HCT116 (cell line): Measurements from ENCODE around the gene SLAMF6. TPM values are rescaled to one million over a fixed set of nuclear protein-coding genes. Genes with fewer than 3 reads are reported as not detected.

ENCODE experiments used
- ATAC-seq: fragments of 200-7000 bp; cut with Tn5 transposase; 2 replicates; pipeline ENCODE4 v1.9.1; 2020; ENCODE audit warnings: mild to moderate bottlenecking, moderate library complexity
- BruUV-seq: library from RNA; stranded (reverse); fragments of 400-500 nt; replicated peaks from 2 replicates; lab custom pipeline; 2021; lab: Mats Ljungman, UMichigan
- CTCF ChIA-PET: fragments of 300-600 bp; sonication (Branson Sonifier 250); formaldehyde crosslinking; loops from one replicate; lab custom pipeline; 2021; ENCODE audit warnings: antibody characterized with exemption; lab: Charles Lee
- POLR2A ChIA-PET: fragments of 300-600, 350-600 bp; sonication (Branson Sonifier 250); formaldehyde crosslinking; loops from one replicate; lab custom pipeline; 2021; ENCODE audit warnings: antibody characterized with exemption; lab: Charles Lee
- RAD21 ChIA-PET, 2 experiments: fragments of 300-600 bp; sonication (Branson Sonifier 250); formaldehyde crosslinking; loops; one replicate each; lab custom pipeline; 2023; ENCODE audit warnings: low total read pairs in 2 of 2; ENCODE audit not compliant: uncharacterized antibody in 2 of 2, unreplicated experiment in 2 of 2, low non-redundant PET in 1 of 2; lab: Charles Lee
- DNase-seq: peaks from one replicate; pipeline ENCODE4 v3.0.0-alpha.2; 2010; ENCODE audit warnings: low read depth, low spot score
- H2AFZ ChIP-seq: fragments of 200-600 bp; shearing (Covaris generic), sonication (generic); 2 replicates; pipeline ENCODE4 v1.6.1; 2017; ENCODE audit warnings: low read depth, mixed run types, mixed read lengths, antibody characterized with exemption, low read length; ENCODE audit not compliant: poor library complexity, severe bottlenecking
- H3K27ac ChIP-seq: 2 replicates; pipeline ENCODE4 v1.5.1; 2012; ENCODE audit warnings: low read depth, low read length
- H3K27me3 ChIP-seq: fragments of 200-600 bp; sonication (generic); 2 replicates; pipeline ENCODE4 v1.6.1; 2016; ENCODE audit warnings: mixed run types, low read length, mixed read lengths; ENCODE audit not compliant: insufficient read depth
- H3K36me3 ChIP-seq, 2 experiments: fragments of 200-500 bp in 1 of 2; fragments of 200-600 bp in 1 of 2; sonication (Bioruptor generic) in 1 of 2; sonication (generic) in 1 of 2; 2 replicates each; pipeline versions ENCODE4 v1.5.1 to v1.6.1; 2014 to 2016; ENCODE audit warnings: low read length in 2 of 2, inconsistent platforms in 1 of 2, mixed read lengths in 1 of 2, mixed run types in 1 of 2; ENCODE audit not compliant: insufficient read depth in 2 of 2, control insufficient read depth in 1 of 2
- H3K4me1 ChIP-seq, 2 experiments: fragments of 200-600 bp in 1 of 2; sonication (generic) in 1 of 2; 2 replicates each; pipeline versions ENCODE4 v1.5.1 to v1.6.1; 2012 to 2017; ENCODE audit warnings: low read length in 2 of 2, inconsistent platforms in 1 of 2, mild to moderate bottlenecking in 1 of 2, mixed read lengths in 1 of 2, mixed run types in 1 of 2, moderate library complexity in 1 of 2; ENCODE audit not compliant: insufficient read depth in 2 of 2, control insufficient read depth in 1 of 2
- H3K4me2 ChIP-seq: fragments of 200-600 bp; sonication (generic); 2 replicates; pipeline ENCODE4 v1.6.1; 2017; ENCODE audit warnings: mixed run types, low read length, mixed read lengths
- H3K4me3 ChIP-seq, 2 experiments: fragments of 200-600 bp in 1 of 2; sonication (generic) in 1 of 2; replicated peaks in 1 of 2; 2 replicates each; pipeline ENCODE4 v1.5.1; 2011 to 2016; ENCODE audit warnings: low read length in 2 of 2, control low read depth in 1 of 2, low read depth in 1 of 2, mild to moderate bottlenecking in 1 of 2, mixed read lengths in 1 of 2, mixed run types in 1 of 2
- H3K79me2 ChIP-seq: fragments of 200-600 bp; sonication (generic); 2 replicates; pipeline ENCODE4 v1.6.1; 2017; ENCODE audit warnings: mild to moderate bottlenecking, mixed run types, low read length, moderate library complexity, mixed read lengths; ENCODE audit not compliant: insufficient read depth
- H3K9ac ChIP-seq: fragments of 200-600 bp; sonication (generic); 2 replicates; pipeline ENCODE4 v1.6.1; 2016; ENCODE audit warnings: low read length, mixed read lengths
- H3K9me2 ChIP-seq: fragments of 200-600 bp; sonication (generic), shearing (Covaris generic); 2 replicates; pipeline ENCODE4 v1.6.1; 2017; ENCODE audit warnings: mixed run types, mild to moderate bottlenecking, moderate library complexity; ENCODE audit not compliant: insufficient read depth
- H3K9me3 ChIP-seq, 2 experiments: fragments of 200-500 bp in 1 of 2; fragments of 200-600 bp in 1 of 2; sonication (Bioruptor generic) in 1 of 2; sonication (generic) in 1 of 2; 2 replicates each; pipeline ENCODE4 v1.6.1; 2014 to 2017; ENCODE audit warnings: low read length in 2 of 2, mixed read lengths in 2 of 2, inconsistent platforms in 1 of 2, low read depth in 1 of 2, mild to moderate bottlenecking in 1 of 2, mixed run types in 1 of 2, moderate library complexity in 1 of 2; ENCODE audit not compliant: control insufficient read depth in 1 of 2, insufficient read depth in 1 of 2
- H4K20me1 ChIP-seq: fragments of 200-600 bp; sonication (generic), shearing (Covaris generic); 2 replicates; pipeline ENCODE4 v1.6.1; 2017; ENCODE audit warnings: mixed run types, mild to moderate bottlenecking, moderate library complexity; ENCODE audit not compliant: insufficient read depth
- ATF3 ChIP-seq: IDR thresholded peaks from 2 replicates; pipeline ENCODE4 v1.6.1; 2012
- CEBPB ChIP-seq: IDR thresholded peaks from 2 replicates; pipeline ENCODE4 v1.6.1; 2012; ENCODE audit warnings: low read depth
- CTCF ChIP-seq, 3 experiments: fragments of 200-600 bp in 1 of 3; sonication (generic) in 1 of 3; IDR thresholded peaks in 2 of 3; conservative IDR thresholded peaks in 1 of 3; 2 replicates each; pipeline ENCODE4 v1.5.1; 2012 to 2017; ENCODE audit warnings: low read depth in 2 of 3, low read length in 2 of 3, antibody characterized with exemption in 1 of 3, borderline replicate concordance in 1 of 3, control low read depth in 1 of 3, mild to moderate bottlenecking in 1 of 3, mixed read lengths in 1 of 3, mixed run types in 1 of 3, moderate library complexity in 1 of 3; ENCODE audit not compliant: insufficient read depth in 1 of 3
- EGR1 ChIP-seq: IDR thresholded peaks from 2 replicates; pipeline ENCODE4 v1.6.1; 2012; ENCODE audit warnings: low read depth
- ELF1 ChIP-seq: IDR thresholded peaks from 2 replicates; pipeline ENCODE4 v1.6.1; 2012; ENCODE audit warnings: low read depth, borderline replicate concordance
- EZH2 ChIP-seq: fragments of 200-600 bp; sonication (generic); IDR thresholded peaks from 2 replicates; pipeline ENCODE4 v1.6.1; 2017; ENCODE audit warnings: antibody characterized with exemption, mixed run types
- EZH2phosphoT487 ChIP-seq: fragments of 200-600 bp; IDR thresholded peaks from 2 replicates; pipeline ENCODE4 v1.6.1; 2018; ENCODE audit warnings: antibody characterized with exemption, borderline replicate concordance
- FOSL1 ChIP-seq: IDR thresholded peaks from 2 replicates; pipeline ENCODE4 v1.6.1; 2012; ENCODE audit warnings: low read depth
- JUND ChIP-seq: IDR thresholded peaks from 2 replicates; pipeline ENCODE4 v1.6.1; 2012
- MAX ChIP-seq: IDR thresholded peaks from 2 replicates; pipeline ENCODE4 v1.6.1; 2012
- POLR2A ChIP-seq: IDR thresholded peaks from 2 replicates; pipeline ENCODE4 v1.7.0; 2011; ENCODE audit warnings: borderline replicate concordance; ENCODE audit not compliant: insufficient read depth, insufficient read length; ENCODE audit errors: extremely low read depth
- POLR2AphosphoS5 ChIP-seq: IDR thresholded peaks from 2 replicates; pipeline ENCODE4 v1.6.1; 2011; ENCODE audit warnings: mild to moderate bottlenecking, low read depth, low read length, moderate library complexity
- RAD21 ChIP-seq: IDR thresholded peaks from 2 replicates; pipeline ENCODE4 v1.6.1; 2012; ENCODE audit warnings: low read depth, mild to moderate bottlenecking
- REST ChIP-seq: IDR thresholded peaks from 2 replicates; pipeline ENCODE4 v1.6.1; 2012; ENCODE audit warnings: low read depth
- SP1 ChIP-seq: IDR thresholded peaks from 2 replicates; pipeline ENCODE4 v1.6.1; 2012; ENCODE audit warnings: low read depth
- TCF7L2 ChIP-seq: IDR thresholded peaks from 2 replicates; pipeline ENCODE4 v1.7.0; 2011; ENCODE audit warnings: borderline replicate concordance, inconsistent platforms; ENCODE audit not compliant: insufficient read depth, insufficient read length; ENCODE audit errors: extremely low read depth
- YY1 ChIP-seq: IDR thresholded peaks from 2 replicates; pipeline ENCODE4 v1.6.1; 2011; ENCODE audit warnings: low read length, low read depth, moderate library complexity, mild to moderate bottlenecking; ENCODE audit not compliant: insufficient replicate concordance; ENCODE audit errors: extremely low read depth
- ZBTB33 ChIP-seq: IDR thresholded peaks from 2 replicates; pipeline ENCODE4 v1.6.1; 2011; ENCODE audit warnings: mild to moderate bottlenecking, low read length, moderate library complexity; ENCODE audit not compliant: insufficient replicate concordance; ENCODE audit errors: extremely low read depth
- ZNF274 ChIP-seq: fragments of 200-500 bp; sonication (Bioruptor generic); IDR thresholded peaks from 2 replicates; pipeline ENCODE4 v1.6.1; 2014; ENCODE audit warnings: mild to moderate bottlenecking, low read depth, low read length, inconsistent platforms
- intact Hi-C: fragments of 100-400 bp; cut with micrococcal nuclease; formaldehyde crosslinking; loops from 2 replicates; pipeline ENCODE4 v1.10.0; 2022
- total RNA-seq: library from RNA; stranded (reverse); gene quantifications from one replicate; pipeline ENCODE4 v1.2.1, GENCODE V29; 2021; ENCODE audit not compliant: unreplicated experiment

Gene SLAMF6
- total RNA-seq, 1 experiment from 2014 or later: not detected

- TF ChIP-seq YY1 (no peak), TCF7L2 (no peak), REST (no peak)
Observed at GRCh38 chr1:160522136-160522535, 919 bp downstream of the SLAMF6 start (continued).

- Histone ChIP-seq H3K9me2 (no peaks in the 10 kb centered on the region), H3K4me1 (peaks cover 13 to 20% of the 10 kb centered on the region in 2 experiments; a peak in 3 of 4 replicates), H3K36me3 (no peaks in the 10 kb centered on the region), H4K20me1 (no peaks in the 10 kb centered on the region), H3K27ac (no peak overlapping the region), H3K4me2 (no peak overlapping the region), H3K79me2 (no peaks in the 10 kb centered on the region), H3K4me3 (no peak overlapping the region), H3K27me3 (no peaks in the 10 kb centered on the region), H2AFZ (peak overlapping the region; percentile 91), H3K9ac (no peak overlapping the region), H3K9me3 (no peaks in the 10 kb centered on the region)
- POLR2A ChIA-PET: no interaction called here
- DNase-seq (no peak), ATAC-seq (no peak)
- intact Hi-C loops: no loop called here
- no TSS peak for BruUV-seq
- CTCF ChIA-PET: no interaction called here
- RAD21 ChIA-PET: no interaction called here
- TF ChIP-seq ZBTB33: no peak
- TF ChIP-seq FOSL1: no peak
- TF ChIP-seq JUND: no peak
- no peak for TF ChIP-seq EZH2phosphoT487
- no peak for TF ChIP-seq ATF3
- no peak for TF ChIP-seq ZNF274
- no peak for TF ChIP-seq POLR2A
- no peak for TF ChIP-seq EGR1
- TF ChIP-seq EZH2: no peak
- no peak for TF ChIP-seq YY1
- no peak for TF ChIP-seq SP1
- no peak for TF ChIP-seq POLR2AphosphoS5
- no peak for TF ChIP-seq RAD21
- TF ChIP-seq ELF1: no peak
- TF ChIP-seq CTCF (IDR thresholded peaks at IDR 0.05 in 2 of 3, conservative IDR thresholded peaks at IDR 0.05 in 1 of 3; ENCODE audit: borderline replicate concordance in 1 of 3, insufficient read depth in 1 of 3, low read depth in 2 of 3, low read length in 2 of 3): no peak
- no peak for TF ChIP-seq MAX
- TF ChIP-seq CEBPB: no peak
Observed at GRCh38 chr1:160521554-160521953, 1.5 kb downstream of the SLAMF6 start.
